GM18951 (cell line): ENCODE measurements around the gene EFCAB8.
"Not testable (repeated sequence)": the region's sequence is repeated elsewhere in the genome, so short reads cannot be mapped to it uniquely, and the experiment has no call there.

Experiments
- POLR2A ChIP-seq: IDR thresholded peaks from 4 replicates; pipeline ENCODE4 v1.6.1; 2011; ENCODE audit warnings: mild to moderate bottlenecking; ENCODE audit not compliant: insufficient read length, insufficient read depth; ENCODE audit errors: extremely low read depth
- in situ Hi-C: fragments of 300-500 bp; cut with MboI; formaldehyde crosslinking; loops from one replicate; pipeline ENCODE4 v1.12.0; 2022; ENCODE audit warnings: low sequenced_read_pairs, mixed read lengths, inconsistent platforms; ENCODE audit not compliant: unreplicated experiment

Gene EFCAB8

GRCh38 chr20:32945710-32946221 lies 87.0 kb downstream of the EFCAB8 start:
- TF ChIP-seq POLR2A: no peak
- in situ Hi-C loops: no loop called here

GRCh38 chr20:32946629-32947028 lies 87.9 kb downstream of the EFCAB8 start:
- in situ Hi-C loops: no loop called here

GRCh38 chr20:32950539-32950938 lies 91.8 kb downstream of the EFCAB8 start:
- in situ Hi-C loops: not testable (repeated sequence)

More at GRCh38 chr20:32946629-32947028, 87.9 kb downstream of the EFCAB8 start:
- no peak for TF ChIP-seq POLR2A

- in situ Hi-C loops: no loop called here
These were observed 98.7 kb downstream of the EFCAB8 start for GRCh38 chr20:32957459-32957858.

GRCh38 chr20:32958574-32958973 lies 99.9 kb downstream of the EFCAB8 start:
- in situ Hi-C loops: no loop called here

More at GRCh38 chr20:32957459-32957858, 98.7 kb downstream of the EFCAB8 start:
- no peak for TF ChIP-seq POLR2A

GRCh38 chr20:32959351-32960221 lies 100.9 kb downstream of the EFCAB8 start:
- in situ Hi-C loops: no loop called here
- TF ChIP-seq POLR2A: no peak

More at GRCh38 chr20:32958574-32958973, 99.9 kb downstream of the EFCAB8 start:
- TF ChIP-seq POLR2A: no peak

GRCh38 chr20:32960222-32960518 lies 101.4 kb downstream of the EFCAB8 start:
- no peak for TF ChIP-seq POLR2A
- in situ Hi-C loops: no loop called here

GRCh38 chr20:32960849-32961731 lies 102.4 kb downstream of the EFCAB8 start:
- TF ChIP-seq POLR2A: no peak
- in situ Hi-C loops: no loop called here

GRCh38 chr20:32962053-32962452 lies 103.3 kb downstream of the EFCAB8 start:
- in situ Hi-C loops: no loop called here
- no peak for TF ChIP-seq POLR2A

- in situ Hi-C loops: not testable (repeated sequence)
These were observed 103.9 kb downstream of the EFCAB8 start for GRCh38 chr20:32962646-32963045.

GRCh38 chr20:32963176-32963575 lies 104.5 kb downstream of the EFCAB8 start:
- in situ Hi-C loops: no loop called here
- no peak for TF ChIP-seq POLR2A

GRCh38 chr20:32964575-32964974 lies 105.9 kb downstream of the EFCAB8 start:
- in situ Hi-C loops: no loop called here
- no peak for TF ChIP-seq POLR2A

- TF ChIP-seq POLR2A: no peak
- in situ Hi-C loops: no loop called here
These were observed 106.4 kb downstream of the EFCAB8 start for GRCh38 chr20:32965115-32965514.

GRCh38 chr20:32965581-32966373 lies 107.1 kb downstream of the EFCAB8 start:
- TF ChIP-seq POLR2A: no peak
- in situ Hi-C loops: no loop called here
